Erythroblast (primary cell): ENCODE measurements around the gene STARD13.

Experiments
- GATA1 ChIP-seq: IDR thresholded peaks from 2 replicates; pipeline ENCODE4 v1.6.1; 2011; ENCODE audit warnings: low read depth, mild to moderate bottlenecking, control low read depth, low read length, moderate library complexity
- POLR2A ChIP-seq: IDR thresholded peaks from 2 replicates; pipeline ENCODE4 v1.6.1; 2011; ENCODE audit warnings: mild to moderate bottlenecking, low read length

DNA sequence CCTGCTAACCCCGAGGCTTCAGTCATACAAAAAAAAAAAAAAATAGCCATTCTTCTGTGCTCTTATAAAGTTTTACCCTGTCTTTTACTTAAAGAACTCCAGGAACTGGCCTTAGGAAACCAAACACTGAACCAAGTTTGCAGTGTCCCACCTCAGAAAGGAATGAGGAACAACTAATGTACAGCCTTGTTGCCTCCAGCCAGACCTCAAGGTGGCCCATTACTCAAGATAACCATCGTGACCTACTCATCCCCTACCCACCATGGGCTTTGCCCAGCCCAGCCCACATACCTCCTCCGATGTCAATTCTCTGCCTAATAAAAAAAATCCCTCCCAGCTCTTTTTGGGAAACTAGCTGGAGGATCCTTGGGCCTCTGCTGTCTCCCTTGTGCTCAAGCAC lies 133.2 kb downstream of the STARD13 start:
- TF ChIP-seq POLR2A: no peak
- TF ChIP-seq GATA1: no peak
